HL-60 (cell line): ENCODE data around the gene EDC3.

Experiments used
- DNase-seq, 2 experiments: peaks; one replicate each; pipeline ENCODE4 v3.0.0-alpha.2; 2010 to 2020; ENCODE audit warnings: low read depth in 1 of 2, low spot score in 1 of 2
- H3K27ac ChIP-seq: fragments of 250-450 bp; sonication (Bioruptor Pico); replicated peaks from 2 replicates; pipeline ENCODE4 v1.5.1; 2020; ENCODE audit warnings: mild to moderate bottlenecking, moderate library complexity
- H3K27me3 ChIP-seq: fragments of 250-450 bp; sonication (Bioruptor Pico); 2 replicates; pipeline ENCODE4 v1.5.1; 2021; ENCODE audit warnings: mild to moderate bottlenecking, moderate library complexity; ENCODE audit not compliant: insufficient read depth, poor library complexity, severe bottlenecking
- H3K4me3 ChIP-seq: replicated peaks from 2 replicates; pipeline ENCODE4 v1.5.1; 2011; ENCODE audit warnings: mild to moderate bottlenecking, control low read depth, low read length; ENCODE audit not compliant: insufficient read depth
- GABPA ChIP-seq: IDR thresholded peaks from 2 replicates; pipeline ENCODE4 v1.6.1; 2012; ENCODE audit warnings: low read depth
- POLR2AphosphoS5 ChIP-seq: IDR thresholded peaks from 2 replicates; pipeline ENCODE4 v1.6.1; 2012; ENCODE audit warnings: low read depth
- SPI1 ChIP-seq: IDR thresholded peaks from 2 replicates; pipeline ENCODE4 v1.6.1; 2012; ENCODE audit warnings: low read depth, mild to moderate bottlenecking, borderline replicate concordance
- TF ChIP-seq, protein P1 (sequence below): IDR thresholded peaks from one replicate; pipeline ENCODE4 v1.5.1; 2011; ENCODE audit warnings: low read length, control low read depth, inconsistent platforms; ENCODE audit not compliant: insufficient read depth
- TF ChIP-seq, protein P2 (sequence below): IDR thresholded peaks from 2 replicates; pipeline ENCODE4 v1.6.1; 2012; ENCODE audit warnings: low read depth; ENCODE audit not compliant: insufficient replicate concordance

EDC3 gene

GRCh38 chr15:74613089-74613952, 82.5 kb downstream of the EDC3 start:
- Histone ChIP-seq H3K4me3 (no peak overlapping the region), H3K27me3 (no peaks in the 10 kb centered on the region), H3K27ac (no peak overlapping the region)

GRCh38 chr15:74612677-74613076, 83.1 kb downstream of the EDC3 start:
- TF ChIP-seq, protein P1, sequence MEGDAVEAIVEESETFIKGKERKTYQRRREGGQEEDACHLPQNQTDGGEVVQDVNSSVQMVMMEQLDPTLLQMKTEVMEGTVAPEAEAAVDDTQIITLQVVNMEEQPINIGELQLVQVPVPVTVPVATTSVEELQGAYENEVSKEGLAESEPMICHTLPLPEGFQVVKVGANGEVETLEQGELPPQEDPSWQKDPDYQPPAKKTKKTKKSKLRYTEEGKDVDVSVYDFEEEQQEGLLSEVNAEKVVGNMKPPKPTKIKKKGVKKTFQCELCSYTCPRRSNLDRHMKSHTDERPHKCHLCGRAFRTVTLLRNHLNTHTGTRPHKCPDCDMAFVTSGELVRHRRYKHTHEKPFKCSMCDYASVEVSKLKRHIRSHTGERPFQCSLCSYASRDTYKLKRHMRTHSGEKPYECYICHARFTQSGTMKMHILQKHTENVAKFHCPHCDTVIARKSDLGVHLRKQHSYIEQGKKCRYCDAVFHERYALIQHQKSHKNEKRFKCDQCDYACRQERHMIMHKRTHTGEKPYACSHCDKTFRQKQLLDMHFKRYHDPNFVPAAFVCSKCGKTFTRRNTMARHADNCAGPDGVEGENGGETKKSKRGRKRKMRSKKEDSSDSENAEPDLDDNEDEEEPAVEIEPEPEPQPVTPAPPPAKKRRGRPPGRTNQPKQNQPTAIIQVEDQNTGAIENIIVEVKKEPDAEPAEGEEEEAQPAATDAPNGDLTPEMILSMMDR: no peak
- TF ChIP-seq, protein P2, sequence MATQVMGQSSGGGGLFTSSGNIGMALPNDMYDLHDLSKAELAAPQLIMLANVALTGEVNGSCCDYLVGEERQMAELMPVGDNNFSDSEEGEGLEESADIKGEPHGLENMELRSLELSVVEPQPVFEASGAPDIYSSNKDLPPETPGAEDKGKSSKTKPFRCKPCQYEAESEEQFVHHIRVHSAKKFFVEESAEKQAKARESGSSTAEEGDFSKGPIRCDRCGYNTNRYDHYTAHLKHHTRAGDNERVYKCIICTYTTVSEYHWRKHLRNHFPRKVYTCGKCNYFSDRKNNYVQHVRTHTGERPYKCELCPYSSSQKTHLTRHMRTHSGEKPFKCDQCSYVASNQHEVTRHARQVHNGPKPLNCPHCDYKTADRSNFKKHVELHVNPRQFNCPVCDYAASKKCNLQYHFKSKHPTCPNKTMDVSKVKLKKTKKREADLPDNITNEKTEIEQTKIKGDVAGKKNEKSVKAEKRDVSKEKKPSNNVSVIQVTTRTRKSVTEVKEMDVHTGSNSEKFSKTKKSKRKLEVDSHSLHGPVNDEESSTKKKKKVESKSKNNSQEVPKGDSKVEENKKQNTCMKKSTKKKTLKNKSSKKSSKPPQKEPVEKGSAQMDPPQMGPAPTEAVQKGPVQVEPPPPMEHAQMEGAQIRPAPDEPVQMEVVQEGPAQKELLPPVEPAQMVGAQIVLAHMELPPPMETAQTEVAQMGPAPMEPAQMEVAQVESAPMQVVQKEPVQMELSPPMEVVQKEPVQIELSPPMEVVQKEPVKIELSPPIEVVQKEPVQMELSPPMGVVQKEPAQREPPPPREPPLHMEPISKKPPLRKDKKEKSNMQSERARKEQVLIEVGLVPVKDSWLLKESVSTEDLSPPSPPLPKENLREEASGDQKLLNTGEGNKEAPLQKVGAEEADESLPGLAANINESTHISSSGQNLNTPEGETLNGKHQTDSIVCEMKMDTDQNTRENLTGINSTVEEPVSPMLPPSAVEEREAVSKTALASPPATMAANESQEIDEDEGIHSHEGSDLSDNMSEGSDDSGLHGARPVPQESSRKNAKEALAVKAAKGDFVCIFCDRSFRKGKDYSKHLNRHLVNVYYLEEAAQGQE: no peak
- TF ChIP-seq SPI1 (no peak), GABPA (no peak), POLR2AphosphoS5 (no peak)
- H3K27ac ChIP-seq: no peak overlapping the region

More at GRCh38 chr15:74613089-74613952, 82.5 kb downstream of the EDC3 start:
- TF ChIP-seq, protein P1: no peak
- TF ChIP-seq SPI1: no peak
- TF ChIP-seq POLR2AphosphoS5: no peak
- TF ChIP-seq, protein P2: no peak
- no peak for TF ChIP-seq GABPA
- DNase-seq: no peak

GRCh38 chr15:74611834-74612233, 84.0 kb downstream of the EDC3 start:
- Histone ChIP-seq H3K4me3 (no peak overlapping the region), H3K27me3 (no peaks in the 10 kb centered on the region), H3K27ac (no peak overlapping the region)
- TF ChIP-seq, protein P1: no peak
- no peak for DNase-seq

More at GRCh38 chr15:74612677-74613076, 83.1 kb downstream of the EDC3 start:
- H3K27me3 ChIP-seq: no peaks in the 10 kb centered on the region
- H3K4me3 ChIP-seq: no peak overlapping the region
- DNase-seq: no peak

DNA sequence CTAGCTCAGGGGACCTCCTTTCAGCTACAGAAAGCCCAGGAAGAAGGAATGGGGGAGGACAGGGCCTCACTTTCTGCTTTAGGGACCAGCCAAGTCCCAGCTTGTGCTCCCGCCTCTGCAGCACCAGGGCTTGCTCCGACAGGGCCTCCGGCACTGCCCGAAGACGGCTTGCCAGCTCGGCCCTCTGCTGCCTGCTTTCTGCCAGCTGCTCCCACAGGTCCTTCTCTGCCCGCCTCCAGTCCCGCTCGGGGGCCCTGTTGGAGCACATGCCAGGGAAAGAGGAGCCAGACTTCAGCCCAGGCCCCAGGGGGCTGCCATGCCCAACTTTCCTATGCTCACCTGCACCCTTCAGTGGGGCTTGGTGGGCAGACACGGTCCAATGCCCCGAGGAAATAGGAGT, 84.5 kb downstream of the EDC3 start:
- H3K27ac ChIP-seq: no peak overlapping the region
- no peak for DNase-seq
- H3K27me3 ChIP-seq: no peaks in the 10 kb centered on the region
- H3K4me3 ChIP-seq: no peak overlapping the region
- TF ChIP-seq SPI1 (no peak), POLR2AphosphoS5 (no peak), GABPA (no peak)
- TF ChIP-seq, protein P1: no peak
- TF ChIP-seq, protein P2: no peak
